Muscle layer of colon (tissue), 2 donors: ENCODE results near the gene MAEL.

Source experiments
- H3K27ac ChIP-seq: one replicate; pipeline ENCODE4 v1.7.0; 2013; ENCODE audit warnings: low read depth, mild to moderate bottlenecking, low read length, moderate library complexity
- H3K27me3 ChIP-seq, 2 donors: one replicate each; pipeline ENCODE4 v1.7.0; 2013; ENCODE audit warnings: low read length in 2 of 2, mild to moderate bottlenecking in 2 of 2; ENCODE audit not compliant: insufficient read depth in 2 of 2, control insufficient read depth in 1 of 2
- H3K36me3 ChIP-seq: one replicate; pipeline ENCODE4 v1.7.0; 2013; ENCODE audit warnings: mild to moderate bottlenecking, low read length; ENCODE audit not compliant: insufficient read depth
- H3K4me1 ChIP-seq: one replicate; pipeline ENCODE4 v1.7.0; 2013; ENCODE audit warnings: mild to moderate bottlenecking, low read length; ENCODE audit not compliant: insufficient read depth
- H3K4me3 ChIP-seq, 2 donors: one replicate each; pipeline ENCODE4 v1.7.0; 2013; ENCODE audit warnings: low read length in 2 of 2, low read depth in 1 of 2, mild to moderate bottlenecking in 1 of 2, moderate library complexity in 1 of 2
- H3K9ac ChIP-seq: one replicate; pipeline ENCODE4 v1.7.0; 2013; ENCODE audit warnings: low read length
- H3K9me3 ChIP-seq: one replicate; pipeline ENCODE4 v1.7.0; 2013; ENCODE audit warnings: mild to moderate bottlenecking, low read length
- donor health status: abdominal sarcoma.
- donor health status: Adenocarcinoma of cecum.

Gene MAEL

GRCh38 chr1:166988974-166989515, at the start of gene MAEL:
Gene MAEL (plus strand): TSS chr1:166989280. CDS start chr1:166989353, 73 bp downstream.
- no peaks in the 10 kb centered on the region for H3K27me3 ChIP-seq
- no peaks in the 10 kb centered on the region for H3K36me3 ChIP-seq
- no peak within 1 kb of the TSS for H3K9ac ChIP-seq
- no peaks in the 10 kb centered on the region for H3K9me3 ChIP-seq
- no peak within 1 kb of the TSS for H3K4me3 ChIP-seq
- no peaks in the 10 kb centered on the region for H3K4me1 ChIP-seq
- no peak within 1 kb of the TSS for H3K27ac ChIP-seq

- Histone ChIP-seq H3K27me3 (no peaks in the 10 kb centered on the region), H3K9me3 (no peaks in the 10 kb centered on the region), H3K36me3 (no peaks in the 10 kb centered on the region), H3K4me1 (no peaks in the 10 kb centered on the region), H3K27ac (no peak overlapping the region), H3K4me3 (no peak overlapping the region), H3K9ac (no peak overlapping the region)
Observed at GRCh38 chr1:166939741-166940375, 49.2 kb upstream of the MAEL start.

GRCh38 chr1:166944186-166944967, 44.7 kb upstream of the MAEL start:
- no peak overlapping the region for H3K4me3 ChIP-seq
- no peak overlapping the region for H3K27ac ChIP-seq
- no peaks in the 10 kb centered on the region for H3K36me3 ChIP-seq
- H3K9ac ChIP-seq = no peak overlapping the region
- H3K27me3 ChIP-seq = no peaks in the 10 kb centered on the region
- peaks cover 4% of the 10 kb centered on the region for H3K4me1 ChIP-seq
- H3K9me3 ChIP-seq = no peaks in the 10 kb centered on the region

GRCh38 chr1:166947398-166948043, 41.6 kb upstream of the MAEL start:
- Histone ChIP-seq H3K4me1 (peaks cover 34% of the 10 kb centered on the region), H3K36me3 (no peaks in the 10 kb centered on the region), H3K9ac (no peak overlapping the region), H3K4me3 (peak overlapping the region; percentile 24 to 57), H3K27ac (no peak overlapping the region), H3K27me3 (no peaks in the 10 kb centered on the region), H3K9me3 (no peaks in the 10 kb centered on the region)

GRCh38 chr1:166948856-166949350, 40.2 kb upstream of the MAEL start:
- Histone ChIP-seq H3K9me3 (no peaks in the 10 kb centered on the region), H3K36me3 (no peaks in the 10 kb centered on the region), H3K4me3 (no peak overlapping the region), H3K27ac (no peak overlapping the region), H3K4me1 (peaks cover 42% of the 10 kb centered on the region), H3K9ac (no peak overlapping the region), H3K27me3 (no peaks in the 10 kb centered on the region)

GRCh38 chr1:166950156-166950555, 38.9 kb upstream of the MAEL start:
- peaks cover 42% of the 10 kb centered on the region for H3K4me1 ChIP-seq
- H3K27ac ChIP-seq = no peak overlapping the region
- H3K27me3 ChIP-seq = no peaks in the 10 kb centered on the region
- H3K36me3 ChIP-seq = no peaks in the 10 kb centered on the region
- H3K9ac ChIP-seq = no peak overlapping the region
- no peak overlapping the region for H3K4me3 ChIP-seq
- no peaks in the 10 kb centered on the region for H3K9me3 ChIP-seq

GRCh38 chr1:166951050-166951449, 38.0 kb upstream of the MAEL start:
- H3K27ac ChIP-seq = peak overlapping the region; percentile 37
- no peaks in the 10 kb centered on the region for H3K9me3 ChIP-seq

GRCh38 chr1:166952002-166952746, 36.9 kb upstream of the MAEL start:
- Histone ChIP-seq H3K4me1 (peaks cover 53% of the 10 kb centered on the region), H3K27ac (peak overlapping the region; percentile 37), H3K36me3 (no peaks in the 10 kb centered on the region), H3K9me3 (no peaks in the 10 kb centered on the region), H3K4me3 (peak overlapping the region in 1 of 2 donors; percentile 13), H3K9ac (no peak overlapping the region), H3K27me3 (no peaks in the 10 kb centered on the region)

More at GRCh38 chr1:166951050-166951449, 38.0 kb upstream of the MAEL start:
- no peak overlapping the region for H3K9ac ChIP-seq
- H3K27me3 ChIP-seq = no peaks in the 10 kb centered on the region
- no peak overlapping the region for H3K4me3 ChIP-seq
- no peaks in the 10 kb centered on the region for H3K36me3 ChIP-seq
- peaks cover 42% of the 10 kb centered on the region for H3K4me1 ChIP-seq

GRCh38 chr1:166953491-166953890, 35.6 kb upstream of the MAEL start:
- Histone ChIP-seq H3K27me3 (no peaks in the 10 kb centered on the region), H3K36me3 (no peaks in the 10 kb centered on the region), H3K9ac (no peak overlapping the region), H3K9me3 (no peaks in the 10 kb centered on the region), H3K4me1 (peaks cover 50% of the 10 kb centered on the region), H3K27ac (no peak overlapping the region), H3K4me3 (no peak overlapping the region)

GRCh38 chr1:166956057-166956850, 32.8 kb upstream of the MAEL start:
- peak overlapping the region; percentile 10 for H3K27ac ChIP-seq
- H3K9me3 ChIP-seq = no peaks in the 10 kb centered on the region
- H3K4me1 ChIP-seq = peaks cover 33% of the 10 kb centered on the region
- no peak overlapping the region for H3K9ac ChIP-seq
- H3K36me3 ChIP-seq = no peaks in the 10 kb centered on the region
- no peak overlapping the region for H3K4me3 ChIP-seq
- no peaks in the 10 kb centered on the region for H3K27me3 ChIP-seq
